GM12878 (cell line): Measurements from ENCODE around the gene CBFA2T3. TPM values are rescaled to one million over a fixed set of nuclear protein-coding genes. Genes with fewer than 3 reads are reported as not detected.

Experiments used
- ATAC-seq: fragments of 200-7000 bp; cut with Tn5 transposase; 3 replicates; pipeline ENCODE4 v1.9.1; 2020; ENCODE audit warnings: mild to moderate bottlenecking, moderate library complexity
- BruUV-seq: library from RNA; stranded (reverse); fragments of 400-500 nt; replicated peaks from 2 replicates; lab custom pipeline; 2021; lab: Mats Ljungman, UMichigan
- CTCF ChIA-PET: fragments of 300-600 bp; sonication (Branson Sonifier 250); formaldehyde crosslinking; extraction: SDS; loops from one replicate; lab custom pipeline; 2021; ENCODE audit warnings: inconsistent platforms; lab: Yijun Ruan, JAX
- POLR2A ChIA-PET: fragments of 350-600 bp; formaldehyde crosslinking; extraction: SDS; loops from one replicate; lab custom pipeline; 2021; ENCODE audit warnings: inconsistent platforms; lab: Charles Lee
- RAD21 ChIA-PET: fragments of 300-600 bp; sonication (Branson Sonifier 250); formaldehyde crosslinking; loops from one replicate; lab custom pipeline; 2023; ENCODE audit warnings: antibody characterized with exemption; ENCODE audit not compliant: unreplicated experiment; lab: Charles Lee
- SMC1A ChIA-PET: fragments of 300-600 bp; sonication (Branson Sonifier 250); formaldehyde crosslinking; loops from one replicate; lab custom pipeline; 2023; ENCODE audit not compliant: unreplicated experiment, uncharacterized antibody; lab: Charles Lee
- DNase-seq: peaks from one replicate; pipeline ENCODE4 v3.0.0-alpha.2; 2011; ENCODE audit warnings: low read depth, low spot score
- FAIRE-seq: peaks from 3 replicates; lab custom pipeline; 2011; peaks lifted over from hg19 to GRCh38; lab: Jason Lieb, UNC
- H2AFZ ChIP-seq: 2 replicates; pipeline ENCODE4 v1.6.0; 2011; ENCODE audit warnings: low read depth, low read length, control low read depth; ENCODE audit not compliant: control insufficient read depth
- H3K27ac ChIP-seq: 2 replicates; pipeline ENCODE4 v1.5.1; 2011; ENCODE audit warnings: control low read depth; ENCODE audit not compliant: control insufficient read depth, insufficient read depth
- H3K27me3 ChIP-seq, 2 experiments: replicated peaks in 1 of 2; 2 replicates each; pipeline versions ENCODE4 v1.6.0 to v1.6.1; 2011; ENCODE audit warnings: low read length in 1 of 2; ENCODE audit not compliant: control insufficient read depth in 2 of 2, insufficient read depth in 2 of 2
- H3K36me3 ChIP-seq, 2 experiments: 2 replicates each; pipeline ENCODE4 v1.5.1; 2011; ENCODE audit warnings: low read length in 1 of 2; ENCODE audit not compliant: control insufficient read depth in 2 of 2, insufficient read depth in 2 of 2
- H3K4me1 ChIP-seq: 2 replicates; pipeline ENCODE4 v1.6.1; 2011; ENCODE audit warnings: mild to moderate bottlenecking, low read length, moderate library complexity, mixed read lengths; ENCODE audit not compliant: control insufficient read depth, insufficient read depth
- H3K4me2 ChIP-seq: 2 replicates; pipeline ENCODE4 v1.6.0; 2011; ENCODE audit warnings: control low read depth; ENCODE audit not compliant: control insufficient read depth, insufficient read depth
- H3K4me3 ChIP-seq: fragments of 200-600 bp; sonication (generic); 2 replicates; pipeline ENCODE4 v1.5.1; 2016
- H3K79me2 ChIP-seq: 2 replicates; pipeline ENCODE4 v1.6.0; 2011; ENCODE audit warnings: low read length; ENCODE audit not compliant: control insufficient read depth, insufficient read depth
- H3K9ac ChIP-seq: 2 replicates; pipeline ENCODE4 v1.8.0; 2011; ENCODE audit warnings: low read length, control low read depth, mixed read lengths; ENCODE audit not compliant: control insufficient read depth, insufficient read depth
- H3K9me3 ChIP-seq: replicated peaks from 3 replicates; pipeline ENCODE4 v1.5.1; 2011; ENCODE audit warnings: mild to moderate bottlenecking, low read length; ENCODE audit not compliant: control insufficient read depth, insufficient read depth
- H4K20me1 ChIP-seq: 2 replicates; pipeline ENCODE4 v1.6.0; 2011; ENCODE audit not compliant: control insufficient read depth, insufficient read depth
- EGR1 ChIP-seq, 2 experiments: IDR thresholded peaks; 1 replicate in 1 of 2; 2 replicates in 1 of 2; pipeline ENCODE4 v1.6.1; 2011 to 2012; ENCODE audit warnings: low read depth in 2 of 2, low read length in 2 of 2, borderline replicate concordance in 1 of 2, mild to moderate bottlenecking in 1 of 2, moderate library complexity in 1 of 2
- GATAD2B ChIP-seq: fragments of 450-650 bp; conservative IDR thresholded peaks from 2 replicates; pipeline ENCODE4 v1.6.1; 2017; ENCODE audit warnings: low read depth, mild to moderate bottlenecking, moderate library complexity
- JUND ChIP-seq: IDR thresholded peaks from 2 replicates; pipeline ENCODE4 v1.6.1; 2012; ENCODE audit warnings: low read depth, mild to moderate bottlenecking, low read length, improper control_type of control experiment, moderate library complexity
- KAT2A ChIP-seq: conservative IDR thresholded peaks from 2 replicates; pipeline ENCODE4 v1.6.1; 2011; ENCODE audit warnings: low read depth, low read length; ENCODE audit not compliant: control insufficient read depth
- KDM1A ChIP-seq: fragments of 200-600 bp; sonication (generic); IDR thresholded peaks from 2 replicates; pipeline ENCODE4 v1.6.1; 2016; ENCODE audit warnings: borderline replicate concordance
- MTA3 ChIP-seq: IDR thresholded peaks from 2 replicates; pipeline ENCODE4 v1.6.1; 2012; ENCODE audit warnings: low read length, inconsistent platforms, borderline replicate concordance
- PAX5 ChIP-seq: IDR thresholded peaks from 2 replicates; pipeline ENCODE4 v1.6.1; 2011; ENCODE audit warnings: low read depth, low read length, borderline replicate concordance
- PML ChIP-seq: IDR thresholded peaks from 2 replicates; pipeline ENCODE4 v1.6.1; 2012; ENCODE audit warnings: low read length, inconsistent platforms
- RELB ChIP-seq: fragments of 450-650 bp; IDR thresholded peaks from 2 replicates; pipeline ENCODE4 v1.6.1; 2017; ENCODE audit warnings: low read depth, mild to moderate bottlenecking, moderate library complexity
- ZBTB11 ChIP-seq: fragments of 450-650 bp; formaldehyde crosslinking; IDR thresholded peaks from 2 replicates; pipeline ENCODE4 v1.5.0; 2022; ENCODE audit warnings: mild to moderate bottlenecking, missing genetic modification characterization
- ZNF274 ChIP-seq: IDR thresholded peaks from one replicate; pipeline ENCODE4 v1.8.0; 2011; ENCODE audit not compliant: insufficient read length, insufficient read depth
- ZNF687 ChIP-seq: fragments of 450-650 bp; IDR thresholded peaks from 2 replicates; pipeline ENCODE4 v1.6.1; 2017; ENCODE audit warnings: mild to moderate bottlenecking, moderate library complexity
- WGBS: methylation state at CpG from one replicate; pipeline ENCODE4 v1.1.6; 2016; ENCODE audit warnings: low lambda C conversion rate; ENCODE audit not compliant: insufficient replicate concordance, insufficient coverage; ENCODE audit errors: missing lambda C conversion rate; 5-methylcytosine and 5-hydroxymethylcytosine counted together
- in situ Hi-C: fragments of 300-500 bp; cut with MboI; formaldehyde crosslinking; loops from 9 replicates; pipeline ENCODE4 v1.14.3; 2018; ENCODE audit warnings: mixed read lengths
- intact Hi-C: fragments of 100-400 bp; cut with micrococcal nuclease; formaldehyde crosslinking; loops from one replicate; pipeline ENCODE4 v1.14.2; 2022; ENCODE audit not compliant: unreplicated experiment
- polyA plus RNA-seq, 11 experiments: library from polyadenylated mRNA; depleted of rRNA in 4 of 11; unstranded in 6 of 11; stranded (reverse) in 5 of 11; fragments of >200 nt; fragmentation: Nextera tagmentation in 4 of 11; fragmentation: Illumina TruSeq in 1 of 11; extraction: Ambion mirVana in 4 of 11; extraction: Trizol in 1 of 11; gene quantifications; 1 replicate in 1 of 11; 2 replicates in 10 of 11; pipeline versions ENCODE4 v1.2.1 to v1.2.3, GENCODE V29; 2011 to 2016; ENCODE audit warnings: inconsistent platforms in 2 of 11, missing spikeins in 2 of 11, low read depth in 1 of 11
- total RNA-seq, 4 experiments: library from RNA; depleted of rRNA in 3 of 4; stranded (reverse); fragments of >200 nt in 3 of 4; fragmentation: Illumina TruSeq in 1 of 4; extraction: Trizol in 1 of 4; gene quantifications; 2 replicates each; pipeline versions ENCODE4 v1.2.1 to v1.2.3, GENCODE V29; 2013 to 2021

CBFA2T3 gene
- total and polyA plus RNA-seq, 10 of the 15 experiments (the other 5 are each of a cell fraction or from before 2014, with no cell fraction given) = 0.69 to 42.6 (median 4.5) TPM

GRCh38 chr16:88967830-88968588, 9.0 kb downstream of the CBFA2T3 start:
- H2AFZ ChIP-seq = peak overlapping the region; percentile 15; the same call in 1 of the 2 replicates
- peak overlapping the region; percentile 89 for H3K27ac ChIP-seq
- ChIA-PET RAD21 (interaction anchor here (0.7 to 3.9 kb wide), 6 partner anchors 9 to 130 kb away, joined by 3 to 29 read pairs (median 6); partner anchors contain the start of gene CBFA2T3), CTCF (interaction anchor here (1.1 to 1.9 kb wide), 4 partner anchors 14 to 72 kb away, joined by 3 to 5 read pairs (median 4); no protein-coding TSS in a partner anchor), SMC1A (interaction anchor here (0.6 to 2.2 kb wide), 8 partner anchors 9 to 130 kb away, joined by 3 to 10 read pairs (median 4); partner anchors contain the start of gene CBFA2T3), POLR2A (interaction anchor here (1.2 to 5.2 kb wide), 5 partner anchors 10 to 137 kb away, joined by 4 to 30 read pairs (median 5); partner anchors contain the start of genes ACSF3 and CBFA2T3)
- BruUV-seq = no TSS peak
- H3K9ac ChIP-seq = peak overlapping the region; percentile 63
- DNase-seq (peak; percentile 65), FAIRE-seq (peak; percentile 76), ATAC-seq (peak; percentile 64)
- in situ Hi-C loops = no loop called here
- H3K27me3 ChIP-seq = no peaks in the 10 kb centered on the region; a peak in 1 of 4 replicates
- H3K4me1 ChIP-seq = peaks cover 74% of the 10 kb centered on the region
- H3K4me2 ChIP-seq = peak overlapping the region; percentile 96
- peaks cover 0 to 8% of the 10 kb centered on the region in 2 experiments; a peak in 2 of 4 replicates for H3K36me3 ChIP-seq
- no peaks in the 10 kb centered on the region for H3K9me3 ChIP-seq
- peak overlapping the region; percentile 59; the same call in 1 of the 2 replicates for H3K4me3 ChIP-seq
- peaks cover 70% of the 10 kb centered on the region for H3K79me2 ChIP-seq
- intact Hi-C loops = loop anchor here (1.0 to 2.0 kb wide), 2 partner anchors 9 to 129 kb away; partner anchors contain the start of gene CBFA2T3
- 2% methylated on average over 29 of the region's 29 CpGs for WGBS
- H4K20me1 ChIP-seq = no peaks in the 10 kb centered on the region
- TF ChIP-seq GATAD2B = peak; percentile 95
- TF ChIP-seq ZNF687 = peak; percentile 45; the same call in 1 of the 2 replicates
- TF ChIP-seq PML = no peak
- TF ChIP-seq EGR1 (IDR thresholded peaks at IDR 0.05; ENCODE audit: borderline replicate concordance in 1 of 2, low read depth in 2 of 2, low read length in 2 of 2) = peak in 1 of 2 experiments; percentile 72; a peak in 1 of 3 replicates
- TF ChIP-seq JUND = no peak
- no peak for TF ChIP-seq ZBTB11 (CRISPR knock-in tag)
- TF ChIP-seq ZNF274 = no peak
- no peak for TF ChIP-seq KDM1A
- TF ChIP-seq KAT2A = no peak
- peak; percentile 86 for TF ChIP-seq RELB
- peak; percentile 83 for TF ChIP-seq PAX5
- TF ChIP-seq MTA3 = no peak
